HG02798 (cell line): ENCODE results near the gene UIMC1.

Experiments
- ATAC-seq: cut with Tn5 transposase; IDR thresholded peaks from one replicate; pipeline ENCODE4 v1.9.1; 2021; ENCODE audit warnings: mild to moderate bottlenecking; ENCODE audit not compliant: unreplicated experiment, poor library complexity

Gene UIMC1

DNA sequence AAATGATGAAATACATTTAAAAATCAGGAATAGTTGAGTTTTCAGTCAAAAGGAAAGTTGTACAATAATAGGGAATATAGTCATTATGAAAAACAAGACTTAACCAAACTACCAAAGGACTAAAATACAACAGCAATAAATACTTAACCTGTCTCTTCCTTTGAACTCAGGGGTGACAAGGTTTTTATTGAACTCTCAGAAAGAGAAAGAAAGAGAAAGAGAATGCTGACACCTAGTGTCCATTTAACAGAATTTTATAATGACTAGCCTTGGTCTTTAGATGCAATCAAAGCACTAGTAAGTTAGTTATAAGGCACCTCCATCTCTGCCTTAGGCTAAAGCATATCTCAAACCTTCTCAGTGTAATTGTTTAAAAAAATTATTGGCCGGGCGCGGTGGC is 47.5 kb downstream of the UIMC1 start:
- ATAC-seq: no peak

DNA sequence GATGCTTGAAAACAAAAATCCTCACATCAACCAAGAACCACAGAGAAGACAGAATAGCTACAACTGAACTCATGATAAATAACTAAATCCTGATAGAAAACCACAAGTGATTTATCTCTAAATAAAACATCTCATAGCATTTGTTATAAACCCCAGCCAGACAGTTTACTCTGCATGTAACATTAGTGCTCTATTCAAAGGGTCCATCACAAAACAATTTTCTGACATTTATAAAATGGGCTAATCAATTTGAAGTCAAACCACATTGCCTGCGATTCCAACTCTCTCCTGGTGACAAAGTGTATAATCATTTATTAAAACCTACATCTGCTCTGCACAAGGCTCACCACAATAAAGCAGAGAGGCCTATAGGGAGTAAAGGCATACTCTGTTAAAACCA is 49.8 kb downstream of the UIMC1 start:
- ATAC-seq: no peak

DNA sequence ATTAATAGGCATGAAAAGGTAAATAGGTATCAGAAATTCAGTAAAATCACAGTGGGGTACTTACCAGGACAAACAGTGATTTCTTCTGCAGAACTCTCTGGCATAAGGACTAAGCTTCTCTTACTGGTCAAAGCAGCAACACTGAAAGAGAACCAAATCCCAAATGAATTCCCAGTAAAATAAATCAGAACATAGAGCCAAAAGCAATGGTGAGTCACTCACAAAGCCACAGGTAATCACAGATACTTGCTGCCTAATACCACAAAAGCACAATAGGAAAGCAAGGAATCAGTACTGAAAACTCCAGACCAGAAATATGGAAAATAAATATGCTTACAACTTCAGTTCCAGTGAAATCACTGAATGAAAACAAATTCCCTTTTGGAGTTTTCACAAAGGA is 50.7 kb downstream of the UIMC1 start:
- ATAC-seq: no peak

DNA sequence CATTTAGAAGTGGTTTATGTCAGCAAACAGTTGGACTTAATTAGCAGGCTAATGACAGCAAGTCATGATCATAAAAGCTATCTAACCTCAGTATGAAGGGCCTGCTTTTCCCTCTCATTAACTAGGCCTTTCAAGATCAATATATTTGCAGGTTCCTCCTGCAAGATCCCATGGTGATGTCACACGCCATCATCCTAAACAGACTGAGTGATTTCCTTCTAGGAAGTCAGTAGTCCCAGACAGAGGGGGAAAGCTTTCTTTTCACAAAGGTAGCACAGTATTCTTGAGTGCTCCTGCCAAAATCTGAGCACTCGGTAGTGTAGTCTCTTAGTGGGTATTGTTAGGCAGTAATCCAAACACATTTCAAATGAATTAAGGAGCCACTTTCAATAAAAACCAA is 52.5 kb downstream of the UIMC1 start:
- no peak for ATAC-seq

DNA sequence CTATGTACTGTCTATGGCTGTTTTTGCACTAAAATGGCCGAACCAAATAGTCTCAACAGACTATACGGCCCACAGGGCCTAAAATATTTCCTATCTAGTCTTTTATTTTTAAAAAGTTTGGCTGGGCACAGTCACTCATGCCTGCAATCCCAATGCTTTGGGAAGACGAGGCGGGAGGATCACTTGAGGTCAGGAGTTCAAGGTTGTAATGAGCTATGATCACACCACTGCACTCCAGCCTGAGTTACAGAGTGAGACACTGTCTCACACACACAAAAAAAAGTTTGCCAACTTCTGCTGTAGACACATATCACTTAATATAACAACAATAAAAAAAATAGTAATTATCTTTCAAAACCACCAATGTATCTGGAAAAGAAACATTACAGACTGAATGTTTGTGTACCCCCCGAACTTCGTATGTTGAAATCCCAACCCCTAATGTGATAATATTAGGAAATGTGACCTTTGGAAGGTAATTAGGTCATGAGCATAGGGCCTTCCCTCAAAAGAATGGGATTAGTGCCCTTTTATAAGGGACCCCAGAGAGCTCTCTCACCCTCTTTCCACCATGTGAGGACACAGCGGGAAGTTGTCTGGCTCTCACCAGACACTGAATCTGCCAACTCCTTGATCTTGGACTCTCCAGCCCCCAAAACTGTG is 53.9 kb downstream of the UIMC1 start:
- ATAC-seq: no peak

DNA sequence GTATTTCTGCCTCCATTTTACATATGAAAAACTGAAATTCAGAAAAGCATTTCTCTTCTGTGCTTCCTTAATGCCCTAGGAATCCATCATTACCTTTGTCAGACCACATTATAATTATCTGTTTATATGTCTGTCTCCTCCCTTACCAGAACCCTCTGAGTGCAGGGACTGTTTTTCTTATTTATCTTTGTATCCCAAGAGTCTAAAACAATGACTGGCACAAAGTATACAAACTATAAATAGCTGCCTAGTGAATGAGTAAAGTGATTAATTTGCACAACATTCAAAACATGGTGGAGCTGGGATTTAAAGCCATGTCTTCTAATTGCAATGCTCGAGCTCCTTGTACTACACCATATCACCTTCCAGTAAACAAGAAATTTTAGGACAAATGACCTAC is 58.1 kb downstream of the UIMC1 start:
- ATAC-seq: no peak

DNA sequence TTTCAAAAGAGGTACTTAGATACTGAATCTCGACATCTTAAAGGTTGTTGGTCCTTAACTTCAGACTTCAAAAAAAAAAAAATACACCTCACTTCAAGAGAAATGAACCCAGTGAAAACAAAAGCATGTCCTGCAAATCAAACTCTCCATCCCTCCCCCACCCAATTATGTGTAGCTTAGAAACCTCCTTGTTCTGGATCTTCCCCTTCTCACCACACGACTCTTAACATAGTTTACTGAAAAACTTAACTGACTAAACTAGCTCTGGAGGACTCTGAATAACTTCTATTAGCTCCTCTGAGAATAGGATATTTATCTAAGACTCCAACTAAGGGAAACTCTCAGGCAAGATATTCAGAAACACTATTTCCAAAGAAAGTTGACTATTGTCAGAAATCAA is 58.7 kb downstream of the UIMC1 start:
- no peak for ATAC-seq

DNA sequence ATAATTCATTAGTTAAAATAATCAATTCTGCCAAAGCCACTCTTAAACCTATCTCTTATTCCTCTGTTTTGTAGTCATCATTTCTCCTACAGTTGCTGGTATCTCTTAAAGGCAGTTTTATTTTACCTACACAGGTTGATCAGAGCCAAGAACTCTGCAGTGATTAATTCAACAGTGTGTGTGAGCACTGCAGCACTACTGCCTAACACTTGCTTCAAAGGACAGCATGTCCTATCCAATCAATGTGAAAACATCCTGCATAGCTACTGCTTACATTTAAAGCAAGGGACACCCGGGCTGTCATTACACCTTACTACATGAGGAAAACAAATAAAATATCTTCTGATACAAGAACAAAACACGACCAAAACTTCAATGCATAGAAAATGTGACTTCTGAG is 62.3 kb downstream of the UIMC1 start:
- ATAC-seq: no peak

DNA sequence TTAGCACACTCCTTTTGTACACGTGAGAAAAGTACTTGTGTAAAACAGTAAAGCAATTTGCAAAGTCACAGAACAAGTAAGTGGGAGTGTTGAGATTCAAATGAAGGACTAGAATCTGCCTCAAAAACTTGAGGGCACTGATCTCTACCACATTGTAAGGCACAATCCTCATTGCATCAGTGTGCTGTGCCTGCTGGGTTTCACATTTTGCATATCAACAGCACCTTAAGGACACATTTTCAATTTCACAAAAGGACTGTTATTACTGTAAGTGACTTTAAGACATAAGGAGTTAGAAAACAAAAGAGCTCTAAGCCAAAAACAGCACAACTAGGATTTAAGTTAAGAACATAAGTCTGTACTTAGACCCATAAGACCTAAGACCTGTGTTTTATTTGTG is 62.8 kb downstream of the UIMC1 start:
- no peak for ATAC-seq

DNA sequence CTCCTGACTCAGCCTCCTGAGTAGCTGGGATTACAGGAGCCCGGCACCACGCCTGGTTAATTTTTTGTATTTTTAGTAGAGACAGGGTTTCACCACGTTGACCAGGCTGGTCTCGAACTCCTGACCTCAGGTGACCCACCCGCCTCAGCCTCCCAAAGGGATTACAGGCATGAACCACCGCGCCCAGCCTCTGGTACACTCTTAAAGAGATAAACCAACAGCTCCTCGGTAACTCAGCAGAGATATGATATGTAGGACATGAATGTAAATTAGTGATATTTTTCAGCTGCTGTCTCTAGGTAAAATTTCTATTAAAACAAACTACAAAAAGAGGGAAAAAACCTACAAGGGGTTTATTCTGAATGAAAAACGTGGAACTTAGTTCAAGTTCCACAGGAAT is 64.6 kb downstream of the UIMC1 start:
- ATAC-seq: no peak

DNA sequence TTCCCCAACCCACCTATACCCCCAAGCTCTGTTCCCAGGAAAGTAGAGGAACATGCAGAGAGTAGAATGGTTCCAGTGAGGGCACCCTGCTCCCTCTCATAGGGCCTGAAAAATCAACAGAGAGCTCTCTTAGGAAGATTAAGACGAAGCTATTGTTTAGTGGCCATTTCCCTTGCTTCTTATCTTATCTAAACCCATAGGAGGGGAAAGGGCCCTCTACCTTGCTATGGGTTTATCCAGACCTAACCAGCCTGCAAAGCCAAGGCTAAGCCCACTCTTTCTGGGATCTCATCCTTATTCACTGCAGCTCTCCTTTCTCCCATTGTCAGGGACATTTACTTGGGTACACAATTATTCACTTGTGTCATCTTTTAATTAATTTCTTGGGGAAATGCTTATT is 68.1 kb downstream of the UIMC1 start:
- no peak for ATAC-seq

DNA sequence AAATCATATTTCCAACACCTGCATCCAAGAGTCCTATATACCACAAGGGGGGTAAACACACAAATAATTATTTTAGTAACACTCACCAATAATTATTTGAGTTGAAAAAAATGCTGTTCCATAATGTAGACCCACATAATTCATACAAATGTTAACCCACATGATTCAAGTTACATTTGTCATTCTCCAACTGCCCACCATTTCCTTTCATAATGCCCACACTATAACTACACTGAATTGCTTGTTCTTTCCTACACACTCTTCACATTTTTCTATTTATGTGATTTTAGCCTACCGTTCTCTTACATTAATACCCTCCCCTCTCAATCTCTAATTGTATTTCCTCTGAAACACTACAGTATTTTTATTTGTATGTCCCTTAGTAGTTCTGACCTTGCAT is 71.6 kb downstream of the UIMC1 start:
- no peak for ATAC-seq

DNA sequence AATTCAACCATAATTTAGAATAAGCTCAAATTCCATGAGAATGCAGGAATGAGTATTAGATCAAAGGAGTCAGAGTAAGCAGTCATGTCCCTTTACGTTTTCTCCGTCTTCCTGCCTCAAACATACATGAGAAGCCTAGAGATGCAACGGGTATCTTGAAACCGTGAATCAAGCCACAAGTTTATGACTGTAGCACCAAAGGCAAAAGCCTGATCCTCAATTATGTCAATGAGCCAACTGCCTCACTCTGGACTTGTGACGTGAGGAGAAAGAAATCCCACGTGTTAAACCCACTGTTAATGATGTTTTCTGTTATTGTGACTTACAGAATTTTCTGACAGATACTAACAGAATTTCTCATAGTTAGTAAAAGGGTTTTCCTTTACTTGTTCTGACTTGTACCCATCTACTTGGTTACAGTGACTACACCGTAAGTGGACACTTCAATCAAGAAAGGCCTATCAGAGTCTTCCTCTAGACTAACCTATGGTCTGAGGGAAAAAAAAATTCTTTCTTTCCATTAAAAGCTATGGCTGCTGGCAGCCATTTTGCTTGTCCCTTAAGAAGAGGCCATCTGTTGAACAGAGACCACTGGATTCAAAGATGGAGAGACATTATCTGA is 72.2 kb downstream of the UIMC1 start:
- no peak for ATAC-seq

DNA sequence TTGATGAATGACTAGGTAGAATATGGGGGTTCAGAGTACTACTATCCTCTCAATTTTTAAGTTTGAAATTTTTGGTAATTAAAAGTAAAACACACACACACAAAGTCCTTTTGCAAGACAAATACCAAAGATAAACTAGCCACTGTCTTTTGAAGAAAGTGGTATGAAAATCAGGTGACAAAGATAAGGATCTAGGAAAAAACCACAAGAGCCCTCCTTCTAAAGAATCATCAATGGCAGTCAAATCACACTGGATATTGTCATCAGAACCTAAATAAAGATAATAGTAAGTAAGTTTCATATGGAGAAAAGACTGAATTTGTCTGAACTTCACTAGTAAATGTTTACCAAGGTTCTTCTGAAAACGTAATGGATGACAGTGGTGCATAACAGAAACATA is 76.9 kb downstream of the UIMC1 start:
- no peak for ATAC-seq

DNA sequence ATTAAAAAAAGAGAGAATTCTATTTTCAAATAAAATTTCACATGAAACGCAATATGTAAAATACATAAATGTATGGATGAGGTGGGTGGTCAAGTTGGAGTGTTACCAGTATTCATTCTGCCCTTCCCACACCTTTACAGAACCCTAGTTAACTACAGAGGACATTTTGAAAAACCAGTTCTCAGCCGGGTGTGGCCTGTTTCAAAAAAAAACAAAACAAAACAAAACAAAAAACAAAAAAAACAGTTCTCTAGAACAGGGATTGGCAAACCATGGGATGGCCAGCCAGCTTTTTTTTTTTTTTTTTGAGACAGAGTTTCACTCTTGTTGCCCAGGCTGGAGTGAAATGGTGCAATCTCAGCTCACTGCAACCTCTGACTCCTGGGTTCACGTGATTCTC is 79.0 kb downstream of the UIMC1 start:
- no peak for ATAC-seq

DNA sequence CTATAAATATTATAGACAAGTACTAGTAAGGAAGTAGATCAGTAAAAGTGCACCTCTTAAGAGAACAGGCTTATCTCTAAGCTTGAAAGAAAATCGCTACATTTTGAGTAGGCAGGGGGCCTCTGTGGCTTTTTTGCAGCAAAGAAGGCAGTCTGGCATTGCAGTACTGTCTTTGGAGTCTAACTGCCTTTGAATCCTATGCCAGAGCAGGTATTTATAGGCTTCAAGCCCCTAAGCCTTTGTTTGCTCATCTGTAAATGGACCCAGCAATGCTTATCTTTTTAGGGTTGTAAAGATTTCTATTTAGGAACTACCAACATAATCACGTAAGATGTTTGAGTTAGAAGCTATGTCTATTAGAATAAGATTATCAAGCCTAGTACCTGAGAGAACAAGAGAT is 83.8 kb downstream of the UIMC1 start:
- ATAC-seq: no peak

DNA sequence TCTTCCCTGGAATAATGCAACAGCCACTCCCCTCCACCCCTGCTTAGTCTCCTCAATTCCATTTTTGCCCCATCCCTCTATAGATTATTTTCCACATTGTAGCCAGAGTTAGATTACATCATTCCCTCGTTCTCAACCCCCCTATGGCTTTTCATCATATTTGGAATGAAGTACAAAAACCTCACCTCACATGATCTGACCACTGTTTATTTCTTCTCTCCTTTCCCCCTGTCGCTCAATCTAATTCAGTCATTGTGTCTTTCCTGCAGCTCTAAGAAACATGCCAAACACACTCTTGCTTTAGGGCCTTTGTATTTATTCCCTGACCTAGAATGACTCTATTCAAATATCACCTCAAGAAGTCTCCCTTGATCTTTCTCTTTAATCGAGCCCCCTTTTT is 84.9 kb downstream of the UIMC1 start:
- ATAC-seq: no peak

DNA sequence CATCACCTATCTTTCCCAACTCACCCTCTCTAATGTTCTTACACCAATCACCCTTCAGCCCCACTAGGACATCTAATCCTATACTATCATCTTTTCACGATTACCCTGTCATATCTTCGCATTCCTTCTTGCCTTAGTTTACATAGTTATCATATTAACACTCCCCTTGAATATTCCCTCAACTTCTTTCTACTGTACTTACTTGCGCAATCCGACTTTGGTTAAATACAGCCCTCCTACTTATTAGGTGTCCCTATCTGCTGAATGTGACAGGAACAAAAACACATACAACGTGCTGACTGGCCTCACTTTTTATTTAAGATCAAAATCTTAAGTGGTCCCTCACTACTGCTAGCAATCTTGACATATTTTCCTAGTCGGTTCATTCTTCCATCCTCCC is 88.0 kb downstream of the UIMC1 start:
- ATAC-seq: no peak

DNA sequence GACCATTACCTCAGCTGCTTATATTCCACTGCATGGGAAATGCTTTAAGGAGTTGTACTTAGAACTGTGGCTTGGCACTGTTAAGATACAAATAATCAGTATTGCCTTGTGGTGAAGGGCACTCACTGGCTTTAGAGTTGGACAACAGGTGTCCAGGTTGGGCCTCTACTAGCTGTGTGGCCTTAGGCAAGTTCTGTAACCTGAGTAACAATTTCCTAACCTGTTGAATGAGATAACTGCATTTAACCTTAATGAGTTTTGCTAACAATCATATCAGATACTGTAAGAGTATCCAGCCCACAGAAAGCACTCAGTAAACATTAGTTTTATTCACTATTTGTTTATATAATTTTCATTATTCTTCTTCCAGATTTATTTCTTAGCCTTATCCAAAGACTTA is 90.2 kb downstream of the UIMC1 start:
- no peak for ATAC-seq

DNA sequence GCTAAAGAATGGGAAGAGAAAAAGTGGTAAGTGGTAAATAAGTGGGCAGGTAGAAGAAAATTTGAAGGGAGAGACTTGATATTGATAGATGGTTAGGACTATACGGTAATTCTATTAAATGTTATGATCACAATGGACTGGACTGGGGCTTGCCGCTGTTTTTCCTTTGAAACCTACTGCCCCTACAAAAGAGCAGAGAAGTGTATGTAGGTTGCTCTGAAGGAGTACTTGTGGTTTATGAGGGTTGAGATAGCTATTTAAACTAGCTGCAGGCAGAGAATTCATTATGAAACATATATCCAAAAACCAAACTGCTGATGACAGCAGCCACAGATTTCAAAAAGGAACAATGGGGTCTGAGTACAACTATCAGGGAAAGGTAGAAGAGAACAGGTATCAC is 90.7 kb downstream of the UIMC1 start:
- ATAC-seq: no peak

DNA sequence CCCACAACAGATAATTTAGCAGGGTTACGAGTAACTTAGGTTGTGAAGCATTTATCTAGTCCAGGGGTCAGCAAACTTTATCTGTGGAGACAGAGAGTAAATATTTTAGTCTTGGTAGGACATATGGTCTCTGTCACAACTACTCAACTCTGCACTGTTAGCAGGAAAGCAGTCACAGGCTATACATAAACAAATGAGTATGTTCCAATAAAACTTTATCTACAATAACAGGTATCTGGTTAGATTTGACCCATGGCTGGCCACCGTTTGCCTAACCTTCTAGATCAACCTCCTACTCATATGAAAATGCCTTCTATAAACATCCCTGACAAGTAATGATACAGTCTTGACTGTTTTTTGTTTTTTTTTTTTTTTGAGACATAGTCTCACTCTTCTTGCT is 94.5 kb downstream of the UIMC1 start:
- ATAC-seq: no peak

DNA sequence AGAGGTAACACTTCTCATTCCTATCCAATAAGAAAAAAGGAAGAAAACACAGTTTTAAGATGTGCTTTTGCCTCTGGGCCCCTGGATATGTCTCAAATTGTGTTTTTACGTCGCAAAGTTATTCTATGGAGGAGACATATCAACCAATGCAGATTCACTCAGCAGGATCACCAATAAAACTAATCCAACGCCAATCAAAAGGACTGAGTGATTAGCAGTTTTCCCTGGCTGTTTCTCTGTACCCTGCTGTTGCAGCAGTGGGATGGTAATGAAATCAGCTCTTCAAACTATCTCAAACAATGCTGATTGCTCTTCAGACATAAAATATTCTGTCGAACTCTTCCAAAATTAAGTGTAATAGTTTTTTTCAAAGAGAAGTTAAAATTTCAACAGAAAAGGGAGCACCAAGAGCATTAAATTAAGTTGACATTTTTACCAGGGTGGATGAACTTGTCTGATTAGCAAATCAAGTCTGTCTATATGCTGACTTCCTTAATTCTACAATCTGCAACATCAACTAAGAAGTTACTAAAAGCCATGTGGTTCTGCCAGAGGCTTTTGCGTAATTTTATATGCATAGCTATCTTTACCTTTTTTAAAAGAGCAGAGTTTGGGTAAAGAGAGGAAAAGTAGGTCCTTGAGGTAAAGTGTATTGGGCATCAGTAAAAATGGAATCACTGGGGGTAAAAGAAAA is 97.8 kb downstream of the UIMC1 start:
- ATAC-seq: no peak
